KBM-7 (cell line): Measurements from ENCODE around the gene FGGY.
"Not testable (repeated sequence)": the region's sequence is repeated elsewhere in the genome, so short reads cannot be mapped to it uniquely, and the experiment has no call there.

Experiments
- DNase-seq: peaks from one replicate; pipeline ENCODE4 v3.0.0-alpha.2; 2015
- in situ Hi-C: fragments of 300-500 bp; cut with MboI; formaldehyde crosslinking; loops from 2 replicates; pipeline ENCODE4 v1.14.3; 2020; ENCODE audit warnings: low sequenced_read_pairs, low pct_unique_long_range_greater_than_20kb, mixed read lengths

Gene FGGY

GRCh38 chr1:59282951-59283350 is 13.9 kb upstream of the FGGY start:
- DNase-seq, result no peak
- in situ Hi-C loops, result no loop called here

GRCh38 chr1:59285691-59286090 is 11.2 kb upstream of the FGGY start:
- in situ Hi-C loops, result no loop called here
- no peak for DNase-seq

DNA sequence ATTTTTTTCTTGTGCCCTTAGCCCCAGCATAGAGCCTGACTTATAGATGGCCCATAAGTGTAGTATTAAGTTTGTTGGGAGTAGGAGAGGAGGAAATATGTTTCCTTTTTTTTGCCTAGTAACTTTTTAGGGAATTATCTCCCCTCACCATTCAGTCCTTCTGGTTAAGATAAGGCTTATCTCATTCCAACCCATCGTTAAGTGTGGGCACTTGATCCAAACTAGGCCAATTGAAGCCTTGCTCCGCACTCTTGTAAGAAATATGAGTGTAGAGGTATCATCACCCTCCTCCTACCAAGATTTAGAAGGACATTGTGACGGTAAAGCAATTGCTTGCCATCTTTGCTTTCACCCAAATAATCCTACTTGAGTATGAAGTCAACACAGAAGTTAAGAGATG is 8.8 kb upstream of the FGGY start:
- DNase-seq, result no peak
- in situ Hi-C loops, result no loop called here

GRCh38 chr1:59289570-59289969 is 7.3 kb upstream of the FGGY start:
- no peak for DNase-seq
- in situ Hi-C loops, result no loop called here

DNA sequence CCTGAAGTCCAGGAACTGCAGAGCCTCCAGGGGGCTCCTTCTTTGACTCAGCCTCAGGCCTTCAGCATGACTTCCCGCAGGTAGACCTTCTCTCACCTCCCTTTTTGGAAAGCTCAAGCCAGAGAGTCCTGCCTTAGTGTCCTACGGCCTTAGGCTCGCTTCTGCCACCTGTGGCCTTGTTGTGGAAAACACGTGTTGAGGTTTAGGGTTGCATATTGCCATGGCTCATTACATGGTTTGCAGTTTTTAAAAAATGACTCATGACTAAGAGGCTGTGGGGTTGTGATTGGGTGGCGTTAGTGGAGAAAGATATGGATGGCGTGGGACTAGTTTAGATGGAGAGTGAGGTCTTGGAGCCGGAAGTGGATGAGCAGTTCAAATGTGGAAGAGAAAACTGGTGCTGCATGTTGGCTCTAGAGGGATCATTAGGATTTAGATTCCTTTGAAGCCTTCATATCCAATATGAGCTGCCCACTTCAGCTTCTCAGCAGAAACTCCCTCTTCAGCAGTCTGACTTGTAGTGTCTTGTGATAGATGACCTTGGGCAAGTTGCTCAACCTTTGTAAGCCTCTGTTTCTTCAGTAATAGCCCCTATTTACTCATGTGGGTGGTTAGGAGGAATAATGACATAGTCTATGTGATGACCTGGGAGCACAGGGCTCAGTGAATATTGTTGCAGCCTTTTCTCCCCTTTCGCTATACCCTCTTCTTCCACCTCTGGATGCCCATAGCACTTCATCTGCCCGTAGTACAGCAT is 6.5 kb upstream of the FGGY start:
- in situ Hi-C loops, result no loop called here

DNA sequence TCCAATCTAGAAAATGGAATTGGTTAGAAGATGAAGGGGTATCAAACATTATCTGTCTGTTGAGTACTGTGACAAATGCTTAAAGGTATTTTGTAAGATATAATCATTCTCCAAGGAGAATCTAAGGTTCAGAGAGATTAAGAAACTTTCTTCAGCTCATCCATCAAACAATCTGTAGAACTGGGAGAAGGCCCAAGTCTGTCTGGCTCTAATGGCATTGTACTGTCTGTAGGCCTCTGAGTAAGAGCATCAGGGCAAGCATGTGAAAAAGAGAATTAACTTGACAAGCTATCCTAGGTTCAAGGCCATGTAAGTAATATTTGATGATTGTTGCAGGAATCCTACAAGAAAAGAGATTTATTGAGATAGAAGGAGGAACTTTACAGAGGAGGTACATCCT is 5.3 kb upstream of the FGGY start:
- no peak for DNase-seq
- in situ Hi-C loops, result no loop called here

More for the DNA sequence above, 6.5 kb upstream of the FGGY start:
- peak; percentile 59 for DNase-seq

DNA sequence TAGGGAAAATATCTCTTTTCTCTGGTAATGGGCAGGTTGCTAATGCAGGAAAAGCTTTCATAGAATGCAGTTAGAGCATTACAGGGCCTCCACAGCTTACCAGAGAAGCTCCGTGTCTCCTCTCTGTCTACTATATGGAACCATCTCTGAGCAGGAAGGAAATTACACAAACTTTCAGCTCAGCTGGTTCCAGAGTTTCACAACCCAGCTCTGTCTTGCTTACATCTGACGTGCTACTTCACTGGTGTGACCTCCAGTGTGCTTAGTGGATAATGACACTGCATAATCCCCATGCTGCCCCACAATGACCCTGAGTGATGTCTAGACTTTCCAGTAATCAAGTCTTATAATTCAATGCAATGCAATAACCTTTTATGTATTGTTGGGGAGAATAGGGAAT is 4.3 kb upstream of the FGGY start:
- DNase-seq, result peak; percentile 85
- in situ Hi-C loops, result no loop called here

DNA sequence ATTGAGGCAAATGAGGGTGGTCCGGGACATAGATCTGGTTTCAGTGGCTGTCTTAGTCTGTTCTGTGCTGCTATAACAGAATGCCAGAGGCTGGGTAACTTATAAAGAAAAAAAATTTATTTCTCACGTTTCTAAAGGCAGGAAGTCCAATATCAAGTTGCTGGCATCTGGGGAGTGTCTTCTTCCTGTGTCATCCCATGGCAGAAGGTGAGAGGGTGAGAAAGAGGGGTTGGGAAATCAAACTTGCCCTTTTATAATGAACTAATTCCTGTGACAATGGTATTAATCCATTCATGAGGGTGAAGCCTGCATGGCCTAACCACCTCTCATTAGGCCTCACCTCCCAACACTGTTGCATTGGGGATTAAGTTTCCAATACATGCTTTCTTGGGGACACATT is 3.7 kb upstream of the FGGY start:
- no peak for DNase-seq
- in situ Hi-C loops, result no loop called here

GRCh38 chr1:59293849-59294248 is 3.0 kb upstream of the FGGY start:
- DNase-seq, result no peak
- in situ Hi-C loops, result no loop called here

- in situ Hi-C loops, result no loop called here
- no peak for DNase-seq
These were observed 2.5 kb upstream of the FGGY start for GRCh38 chr1:59294423-59294822.

DNA sequence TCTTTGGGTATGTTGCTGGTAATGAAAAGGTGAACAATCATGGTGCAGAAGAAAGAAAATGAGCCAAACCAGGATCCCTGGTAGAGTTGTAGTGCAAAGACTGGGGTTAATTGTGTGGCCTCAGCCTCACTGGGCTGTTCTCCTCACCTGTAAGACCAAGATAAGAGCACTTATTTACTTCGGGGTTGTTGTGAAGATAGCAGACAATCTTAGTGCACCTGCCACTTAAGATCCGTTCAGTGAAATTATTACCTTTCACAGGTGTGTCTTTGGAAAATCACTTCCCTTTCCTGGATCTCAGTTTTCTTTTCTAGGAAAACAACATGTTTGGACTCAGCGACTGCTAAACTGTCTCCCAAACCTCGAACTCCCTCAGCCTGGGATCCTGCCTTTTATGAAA is 1.3 kb upstream of the FGGY start:
- in situ Hi-C loops, result no loop called here
- no peak for DNase-seq

DNA sequence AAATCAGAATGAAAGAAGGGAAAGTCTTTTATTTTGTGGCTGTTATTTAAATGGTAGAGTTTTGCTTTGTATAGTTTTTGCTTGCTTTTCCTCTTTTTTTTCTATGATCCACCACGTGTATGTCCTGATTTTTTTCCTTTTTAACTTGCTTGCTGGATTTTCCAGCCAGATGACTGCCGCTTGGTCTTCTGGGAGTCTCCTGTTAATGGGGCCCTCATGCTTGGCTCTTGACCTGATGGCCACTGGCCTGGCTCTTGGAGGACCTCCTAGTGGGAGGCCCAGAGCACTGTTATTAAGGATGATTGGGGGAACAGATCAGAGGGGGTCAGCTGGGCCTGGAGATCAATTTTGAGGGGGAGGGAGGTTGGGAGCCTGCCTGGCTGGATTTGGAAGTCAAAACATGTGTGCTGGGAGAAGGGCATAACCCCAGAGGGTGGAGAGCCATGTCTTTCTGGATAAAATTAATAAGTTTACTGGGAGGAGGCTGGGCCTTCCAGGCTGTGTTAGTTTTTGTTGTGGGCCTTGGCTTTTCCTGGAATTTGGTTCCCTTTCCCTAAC is 1.2 kb downstream of the FGGY start:
- in situ Hi-C loops, result no loop called here

GRCh38 chr1:59298710-59299346 is 1.9 kb downstream of the FGGY start:
- in situ Hi-C loops, result no loop called here
- no peak for DNase-seq

More for the DNA sequence above, 1.2 kb downstream of the FGGY start:
- DNase-seq, result no peak

DNA sequence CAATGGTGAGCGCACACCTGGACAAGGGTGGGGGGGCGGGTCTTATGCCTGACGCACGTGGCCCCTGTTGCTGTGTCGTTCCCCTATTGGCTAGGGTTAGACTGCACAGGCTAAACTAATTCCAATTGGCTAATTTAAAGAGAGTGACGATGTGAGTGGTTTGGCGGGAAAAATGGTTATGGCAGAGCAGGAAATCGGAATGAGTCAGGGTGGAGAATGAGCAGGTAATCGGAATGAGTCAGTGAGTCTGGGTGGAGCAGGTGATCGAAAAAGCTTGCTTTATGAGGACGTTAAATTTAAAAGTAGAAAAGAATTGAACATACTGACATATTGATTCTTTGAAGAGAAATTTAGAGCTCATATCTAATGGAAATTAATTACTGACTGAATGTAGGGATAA is 2.8 kb downstream of the FGGY start:
- DNase-seq, in situ Hi-C loops: not testable (repeated sequence)

DNA sequence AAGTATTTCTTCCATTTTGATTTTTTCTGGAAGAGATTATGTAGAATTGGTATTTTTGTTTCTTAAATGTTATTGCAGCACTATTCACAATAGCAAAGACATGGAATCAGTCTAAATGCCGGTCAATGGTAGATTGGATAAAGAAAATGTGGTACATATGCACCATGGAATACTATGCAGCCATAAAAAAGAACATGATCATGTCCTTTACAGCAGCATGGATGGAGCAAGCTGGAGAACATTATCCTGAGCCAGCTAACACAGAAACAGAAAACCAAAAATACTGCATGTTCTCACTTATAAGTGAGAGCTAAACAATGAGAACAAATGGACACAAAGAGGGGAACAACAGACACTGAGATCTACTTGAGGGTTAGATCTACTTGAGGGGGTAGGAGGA is 5.4 kb downstream of the FGGY start:
- in situ Hi-C loops, result no loop called here
- DNase-seq, result no peak

- in situ Hi-C loops, result no loop called here
- DNase-seq, result no peak
These were observed 6.0 kb downstream of the FGGY start for GRCh38 chr1:59302871-59303270.

- in situ Hi-C loops, result no loop called here
- no peak for DNase-seq
These were observed 8.3 kb downstream of the FGGY start for GRCh38 chr1:59305188-59305587.

GRCh38 chr1:59307591-59307990 is 10.7 kb downstream of the FGGY start:
- in situ Hi-C loops, result no loop called here
- DNase-seq, result no peak

- in situ Hi-C loops, result no loop called here
- DNase-seq, result no peak
These were observed 11.9 kb downstream of the FGGY start for GRCh38 chr1:59308839-59309238.

GRCh38 chr1:59309392-59309791 is 12.5 kb downstream of the FGGY start:
- DNase-seq, result no peak
- in situ Hi-C loops, result no loop called here
